Astrocyte of the spinal cord (primary cell): ENCODE data around the gene FBXL17.

Experiments used
- DNase-seq: peaks from one replicate; pipeline ENCODE4 v3.0.0; 2011; ENCODE audit warnings: low read depth, low spot score
- H3K4me3 ChIP-seq: 2 replicates; pipeline ENCODE4 v1.5.1; 2011; ENCODE audit warnings: low read depth, mild to moderate bottlenecking, low read length, moderate library complexity
- CTCF ChIP-seq: IDR thresholded peaks from 2 replicates; pipeline ENCODE4 v1.5.1; 2012; ENCODE audit warnings: low read depth, mild to moderate bottlenecking, low read length, inconsistent platforms
- in situ Hi-C: cut with HindIII; loops from 2 replicates; pipeline ENCODE4 v1.10.0; 2017; ENCODE audit warnings: low sequenced_read_pairs

Gene FBXL17

GRCh38 chr5:107858788-107859187 is 523.1 kb downstream of the FBXL17 start:
- no peak overlapping the region for H3K4me3 ChIP-seq
- in situ Hi-C loops = no loop called here
- DNase-seq = no peak

GRCh38 chr5:107858324-107858723 is 523.6 kb downstream of the FBXL17 start:
- in situ Hi-C loops = no loop called here

More at GRCh38 chr5:107858788-107859187, 523.1 kb downstream of the FBXL17 start:
- TF ChIP-seq CTCF = no peak

GRCh38 chr5:107857785-107858184 is 524.1 kb downstream of the FBXL17 start:
- in situ Hi-C loops = no loop called here
- no peak for DNase-seq
- no peak overlapping the region for H3K4me3 ChIP-seq
- TF ChIP-seq CTCF = no peak

More at GRCh38 chr5:107858324-107858723, 523.6 kb downstream of the FBXL17 start:
- no peak overlapping the region for H3K4me3 ChIP-seq
- no peak for TF ChIP-seq CTCF
- DNase-seq = no peak

- in situ Hi-C loops = no loop called here
- H3K4me3 ChIP-seq = no peak overlapping the region
- no peak for TF ChIP-seq CTCF
- DNase-seq = no peak
Measured at GRCh38 chr5:107855171-107855570, 526.7 kb downstream of the FBXL17 start.

- in situ Hi-C loops = no loop called here
- no peak for DNase-seq
- H3K4me3 ChIP-seq = no peak overlapping the region
- TF ChIP-seq CTCF = no peak
Measured at GRCh38 chr5:107853696-107854095, 528.2 kb downstream of the FBXL17 start.

- no peak for DNase-seq
- in situ Hi-C loops = no loop called here
- TF ChIP-seq CTCF = no peak
Measured at GRCh38 chr5:107853031-107853430, 528.9 kb downstream of the FBXL17 start.

GRCh38 chr5:107849118-107849517 is 532.8 kb downstream of the FBXL17 start:
- no peak for TF ChIP-seq CTCF
- DNase-seq = no peak
- in situ Hi-C loops = no loop called here
- no peak overlapping the region for H3K4me3 ChIP-seq

More at GRCh38 chr5:107853031-107853430, 528.9 kb downstream of the FBXL17 start:
- H3K4me3 ChIP-seq = no peak overlapping the region
